Measurements from ENCODE around the gene CHCHD1.
"Not testable (repeated sequence)": the region's sequence is repeated elsewhere in the genome, so short reads cannot be mapped to it uniquely, and the experiment has no call there.

The CHCHD1 gene

DNA sequence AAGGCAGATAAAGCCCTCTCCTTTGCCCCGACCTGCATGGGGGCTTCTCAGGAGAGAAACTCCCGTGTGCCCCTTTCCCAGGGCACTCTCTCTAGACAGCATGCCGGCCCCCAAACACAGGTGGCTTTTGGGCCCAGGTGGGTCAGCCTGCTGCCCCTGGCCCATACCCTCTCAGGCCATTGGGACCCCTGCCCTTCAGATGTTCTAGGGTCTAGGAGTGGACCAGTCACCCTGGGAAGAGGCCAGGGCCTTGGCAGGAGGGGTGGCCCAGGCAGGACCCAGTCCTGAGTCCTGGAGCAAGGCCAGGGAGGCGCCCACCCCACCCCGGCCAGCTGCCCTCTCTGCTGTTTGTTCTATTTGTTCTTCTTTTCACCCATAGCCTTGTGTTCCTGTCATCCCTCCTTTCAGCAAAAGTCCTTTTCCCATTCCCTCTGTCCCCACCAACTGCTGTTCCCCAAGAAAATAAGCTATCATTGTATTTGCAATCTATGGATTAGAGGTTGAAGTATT, 47.0 kb upstream of the CHCHD1 start:
- H2BK5ac ChIP-seq (ENCODE audit: low read depth, low read length, poor library complexity), result no peak overlapping the region
- peaks cover 2 to 3% of the 10 kb centered on the region in 2 experiments for H3K4me1 ChIP-seq (ENCODE audit: control insufficient read depth in 1 of 2, insufficient read depth in 2 of 2, low read length in 2 of 2)
- H4K91ac ChIP-seq (ENCODE audit: low read depth, low read length), result no peak overlapping the region
- no peak overlapping the region for H2BK120ac ChIP-seq (ENCODE audit: insufficient read depth, low read length, poor library complexity)
- no peak overlapping the region for H3K4me2 ChIP-seq (ENCODE audit: low read length)
- peaks cover 23 to 31% of the 10 kb centered on the region in 2 experiments for H3K36me3 ChIP-seq (ENCODE audit: control insufficient read depth in 1 of 2, insufficient read depth in 2 of 2, low read length in 2 of 2)
- no peak overlapping the region for H3K4ac ChIP-seq (ENCODE audit: low read depth, low read length)
- no peak overlapping the region for H3K18ac ChIP-seq (ENCODE audit: low read length)
- no peak overlapping the region for H3K14ac ChIP-seq (ENCODE audit: low read length)
- H3K27me3 ChIP-seq (ENCODE audit: insufficient read depth, low read length), result no peaks in the 10 kb centered on the region
- no peak overlapping the region for H3K27ac ChIP-seq (ENCODE audit: low read depth, low read length)
- H2AFZ ChIP-seq (ENCODE audit: insufficient read depth, low read length, poor library complexity), result no peak overlapping the region
- H3K79me1 ChIP-seq (ENCODE audit: low read length), result peaks cover 5% of the 10 kb centered on the region
- H3K23ac ChIP-seq (ENCODE audit: low read length), result no peak overlapping the region
- H4K8ac ChIP-seq (ENCODE audit: low read depth, low read length), result no peak overlapping the region
- no peak for DNase-seq
- no peak overlapping the region for H3K4me3 ChIP-seq (ENCODE audit: low read depth, low read length)
- no peaks in the 10 kb centered on the region for H3K9me3 ChIP-seq (ENCODE audit: insufficient read depth, low read depth, low read length)
- H4K12ac ChIP-seq (ENCODE audit: low read depth, low read length), result no peak overlapping the region
- H2BK12ac ChIP-seq (ENCODE audit: low read length), result no peak overlapping the region
- H3K79me2 ChIP-seq (ENCODE audit: control insufficient read depth, insufficient read depth, low read length, poor library complexity), result peaks cover 4% of the 10 kb centered on the region
- H2AK5ac ChIP-seq (ENCODE audit: low read length), result no peak overlapping the region
- no peak overlapping the region for H3K9ac ChIP-seq (ENCODE audit: low read length)
- no CpG with 5 or more reads among the region's 5 CpGs for whole genome bisulfite sequencing (ENCODE audit: extremely low coverage, insufficient coverage, insufficient read length)

DNA sequence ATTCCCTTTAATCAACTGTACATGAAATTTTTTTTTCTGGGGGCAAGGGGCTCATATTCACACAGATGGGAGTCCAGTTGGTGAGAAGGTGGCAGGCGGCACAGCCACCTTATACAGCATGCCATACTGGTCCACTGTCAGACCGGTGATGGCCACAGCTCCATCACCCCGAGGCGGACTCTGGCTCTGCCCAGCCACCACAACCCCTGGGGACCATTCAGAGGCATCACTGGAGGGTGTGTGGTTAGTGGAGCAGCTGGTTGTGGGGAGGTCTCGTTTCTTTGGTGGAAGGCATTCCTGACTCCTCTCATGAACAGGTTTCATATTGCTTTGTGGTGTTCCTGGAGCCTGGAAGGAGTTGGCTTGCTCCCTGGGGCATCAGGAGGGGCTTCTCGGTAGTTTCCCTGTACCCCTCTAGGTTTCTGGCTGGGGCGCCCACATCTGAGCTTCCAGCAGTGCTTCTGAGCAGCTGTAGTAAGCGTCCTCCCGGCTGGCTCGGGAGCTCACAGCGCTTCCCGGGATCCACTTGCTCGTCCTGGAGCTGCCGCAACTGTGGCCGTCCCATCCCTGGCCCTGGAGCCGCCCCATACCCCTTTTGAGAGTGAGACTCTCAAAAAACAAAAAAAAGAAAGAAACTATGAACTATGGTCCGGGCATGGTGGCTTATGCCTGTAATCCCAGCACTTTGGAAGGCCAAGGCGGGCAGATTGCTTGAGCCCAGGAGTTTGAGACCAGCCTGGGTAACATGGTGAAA, 41.2 kb upstream of the CHCHD1 start:
- not testable (repeated sequence) for H3K18ac ChIP-seq (ENCODE audit: low read length); H2AK5ac ChIP-seq (ENCODE audit: low read length); H3K79me1 ChIP-seq (ENCODE audit: low read length); H3K4me1 ChIP-seq (ENCODE audit: control insufficient read depth in 1 of 2, insufficient read depth in 2 of 2, low read length in 2 of 2); H4K8ac ChIP-seq (ENCODE audit: low read depth, low read length); H3K4me2 ChIP-seq (ENCODE audit: low read length); H3K4me3 ChIP-seq (ENCODE audit: low read depth, low read length); H2BK120ac ChIP-seq (ENCODE audit: insufficient read depth, low read length, poor library complexity); H3K23ac ChIP-seq (ENCODE audit: low read length); H2AFZ ChIP-seq (ENCODE audit: insufficient read depth, low read length, poor library complexity); H3K27ac ChIP-seq (ENCODE audit: low read depth, low read length); H3K36me3 ChIP-seq (ENCODE audit: control insufficient read depth in 1 of 2, insufficient read depth in 2 of 2, low read length in 2 of 2); H3K79me2 ChIP-seq (ENCODE audit: control insufficient read depth, insufficient read depth, low read length, poor library complexity); H3K9me3 ChIP-seq (ENCODE audit: insufficient read depth, low read depth, low read length); H3K14ac ChIP-seq (ENCODE audit: low read length); H2BK5ac ChIP-seq (ENCODE audit: low read depth, low read length, poor library complexity); H2BK12ac ChIP-seq (ENCODE audit: low read length); H4K91ac ChIP-seq (ENCODE audit: low read depth, low read length); H3K27me3 ChIP-seq (ENCODE audit: insufficient read depth, low read length); H3K4ac ChIP-seq (ENCODE audit: low read depth, low read length); H4K12ac ChIP-seq (ENCODE audit: low read depth, low read length); H3K9ac ChIP-seq (ENCODE audit: low read length); DNase-seq
- WGBS (ENCODE audit: extremely low coverage, insufficient coverage, insufficient read length), result no CpG with 5 or more reads among the region's 18 CpGs

DNA sequence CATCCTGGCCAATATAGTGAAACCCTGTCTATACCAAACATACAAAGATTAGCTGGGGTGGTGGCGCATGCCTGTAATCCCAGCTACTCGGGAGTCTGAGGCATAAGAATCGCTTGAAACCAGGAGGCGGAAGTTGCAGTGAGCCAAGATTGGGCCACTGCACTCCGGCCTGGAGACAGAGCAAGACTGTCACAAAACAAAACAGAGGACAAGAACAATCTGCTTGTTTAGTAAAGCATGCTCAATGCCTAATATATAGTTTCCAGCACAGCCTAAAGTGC, 39.5 kb upstream of the CHCHD1 start:
- H4K8ac ChIP-seq (ENCODE audit: low read depth, low read length), result no peak overlapping the region
- peaks cover 0 to 2% of the 10 kb centered on the region in 2 experiments for H3K4me1 ChIP-seq (ENCODE audit: control insufficient read depth in 1 of 2, insufficient read depth in 2 of 2, low read length in 2 of 2)
- H4K91ac ChIP-seq (ENCODE audit: low read depth, low read length), result no peak overlapping the region
- H3K4ac ChIP-seq (ENCODE audit: low read depth, low read length), result no peak overlapping the region
- H3K18ac ChIP-seq (ENCODE audit: low read length), result no peak overlapping the region
- peaks cover 8 to 12% of the 10 kb centered on the region in 2 experiments for H3K36me3 ChIP-seq (ENCODE audit: control insufficient read depth in 1 of 2, insufficient read depth in 2 of 2, low read length in 2 of 2)
- H3K23ac ChIP-seq (ENCODE audit: low read length), result no peak overlapping the region
- H2AFZ ChIP-seq (ENCODE audit: insufficient read depth, low read length, poor library complexity), result no peak overlapping the region
- no peak overlapping the region for H3K4me2 ChIP-seq (ENCODE audit: low read length)
- peaks cover 9% of the 10 kb centered on the region for H3K79me1 ChIP-seq (ENCODE audit: low read length)
- H2BK120ac ChIP-seq (ENCODE audit: insufficient read depth, low read length, poor library complexity), result no peak overlapping the region
- peaks cover 6% of the 10 kb centered on the region for H3K79me2 ChIP-seq (ENCODE audit: control insufficient read depth, insufficient read depth, low read length, poor library complexity)
- no peak overlapping the region for H3K9ac ChIP-seq (ENCODE audit: low read length)
- no peak for DNase-seq
- H2BK5ac ChIP-seq (ENCODE audit: low read depth, low read length, poor library complexity), result no peak overlapping the region
- no peaks in the 10 kb centered on the region for H3K27me3 ChIP-seq (ENCODE audit: insufficient read depth, low read length)
- H3K14ac ChIP-seq (ENCODE audit: low read length), result no peak overlapping the region
- H4K12ac ChIP-seq (ENCODE audit: low read depth, low read length), result no peak overlapping the region
- H2BK12ac ChIP-seq (ENCODE audit: low read length), result no peak overlapping the region
- no peak overlapping the region for H3K27ac ChIP-seq (ENCODE audit: low read depth, low read length)
- no peak overlapping the region for H2AK5ac ChIP-seq (ENCODE audit: low read length)
- WGBS (ENCODE audit: extremely low coverage, insufficient coverage, insufficient read length), result no CpG with 5 or more reads among the region's 5 CpGs
- H3K4me3 ChIP-seq (ENCODE audit: low read depth, low read length), result no peak overlapping the region
- H3K9me3 ChIP-seq (ENCODE audit: insufficient read depth, low read depth, low read length), result no peaks in the 10 kb centered on the region

DNA sequence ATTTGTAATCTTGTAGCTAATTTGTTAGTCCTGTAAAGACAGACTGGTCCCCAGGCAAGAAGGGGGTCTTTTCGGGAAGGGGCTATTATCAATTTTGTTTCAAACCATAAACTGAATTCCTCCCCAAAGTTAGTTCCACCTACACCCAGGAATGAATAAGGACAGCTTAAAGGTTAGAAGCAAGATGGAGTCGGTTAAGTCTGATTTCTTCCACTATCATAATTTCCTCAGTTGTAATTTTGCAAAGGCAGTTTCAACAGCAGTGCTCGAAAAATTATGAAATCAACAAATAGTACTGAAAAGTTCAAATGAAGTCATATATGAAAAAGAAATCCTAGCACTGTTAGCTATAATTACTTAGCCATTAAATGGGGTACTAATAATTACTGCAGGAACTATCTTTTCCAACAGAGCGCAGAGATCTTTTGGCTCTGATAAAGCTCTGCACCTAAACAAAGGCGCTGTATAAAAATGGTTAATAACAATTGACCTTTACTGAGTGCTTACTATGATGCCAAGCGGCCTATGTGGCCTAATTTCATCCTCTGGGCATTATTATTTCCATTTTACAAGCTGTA, 38.4 kb upstream of the CHCHD1 start:
- Histone ChIP-seq H3K27ac (ENCODE audit: low read depth, low read length) (peak overlapping the region; percentile 67), H2AFZ (ENCODE audit: insufficient read depth, low read length, poor library complexity) (no peak overlapping the region), H4K8ac (ENCODE audit: low read depth, low read length) (peak overlapping the region; percentile 99), H3K18ac (ENCODE audit: low read length) (peak overlapping the region; percentile 43), H3K9ac (ENCODE audit: low read length) (peak overlapping the region; percentile 95), H3K4me2 (ENCODE audit: low read length) (peak overlapping the region; percentile 86), H4K91ac (ENCODE audit: low read depth, low read length) (peak overlapping the region; percentile 86), H3K36me3 (ENCODE audit: control insufficient read depth in 1 of 2, insufficient read depth in 2 of 2, low read length in 2 of 2) (peaks cover 13 to 15% of the 10 kb centered on the region in 2 experiments), H2BK12ac (ENCODE audit: low read length) (no peak overlapping the region), H3K14ac (ENCODE audit: low read length) (peak overlapping the region; percentile 56), H4K12ac (ENCODE audit: low read depth, low read length) (peak overlapping the region; percentile 60), H2BK120ac (ENCODE audit: insufficient read depth, low read length, poor library complexity) (no peak overlapping the region), H3K4me1 (ENCODE audit: control insufficient read depth in 1 of 2, insufficient read depth in 2 of 2, low read length in 2 of 2) (peaks cover 0 to 2% of the 10 kb centered on the region in 2 experiments), H3K4me3 (ENCODE audit: low read depth, low read length) (peak overlapping the region; percentile 79), H3K79me2 (ENCODE audit: control insufficient read depth, insufficient read depth, low read length, poor library complexity) (peaks cover 6% of the 10 kb centered on the region), H2BK5ac (ENCODE audit: low read depth, low read length, poor library complexity) (peak overlapping the region; percentile 34), H2AK5ac (ENCODE audit: low read length) (peak overlapping the region; percentile 22), H3K27me3 (ENCODE audit: insufficient read depth, low read length) (no peaks in the 10 kb centered on the region), H3K9me3 (ENCODE audit: insufficient read depth, low read depth, low read length) (no peaks in the 10 kb centered on the region), H3K4ac (ENCODE audit: low read depth, low read length) (peak overlapping the region; percentile 50), H3K23ac (ENCODE audit: low read length) (no peak overlapping the region), H3K79me1 (ENCODE audit: low read length) (peaks cover 9% of the 10 kb centered on the region)
- DNase-seq, result no peak
- WGBS (ENCODE audit: extremely low coverage, insufficient coverage, insufficient read length), result no CpG with 5 or more reads among the region's 6 CpGs

All from trophoblast cell (in vitro differentiated cells and primary cell).